AG20443 (cell line): ENCODE data around the gene TXNDC11.

Source experiments
- DNase-seq: peaks from one replicate; pipeline ENCODE4 v3.0.0; 2012; ENCODE audit warnings: low spot score, mixed read lengths

Gene TXNDC11

DNA sequence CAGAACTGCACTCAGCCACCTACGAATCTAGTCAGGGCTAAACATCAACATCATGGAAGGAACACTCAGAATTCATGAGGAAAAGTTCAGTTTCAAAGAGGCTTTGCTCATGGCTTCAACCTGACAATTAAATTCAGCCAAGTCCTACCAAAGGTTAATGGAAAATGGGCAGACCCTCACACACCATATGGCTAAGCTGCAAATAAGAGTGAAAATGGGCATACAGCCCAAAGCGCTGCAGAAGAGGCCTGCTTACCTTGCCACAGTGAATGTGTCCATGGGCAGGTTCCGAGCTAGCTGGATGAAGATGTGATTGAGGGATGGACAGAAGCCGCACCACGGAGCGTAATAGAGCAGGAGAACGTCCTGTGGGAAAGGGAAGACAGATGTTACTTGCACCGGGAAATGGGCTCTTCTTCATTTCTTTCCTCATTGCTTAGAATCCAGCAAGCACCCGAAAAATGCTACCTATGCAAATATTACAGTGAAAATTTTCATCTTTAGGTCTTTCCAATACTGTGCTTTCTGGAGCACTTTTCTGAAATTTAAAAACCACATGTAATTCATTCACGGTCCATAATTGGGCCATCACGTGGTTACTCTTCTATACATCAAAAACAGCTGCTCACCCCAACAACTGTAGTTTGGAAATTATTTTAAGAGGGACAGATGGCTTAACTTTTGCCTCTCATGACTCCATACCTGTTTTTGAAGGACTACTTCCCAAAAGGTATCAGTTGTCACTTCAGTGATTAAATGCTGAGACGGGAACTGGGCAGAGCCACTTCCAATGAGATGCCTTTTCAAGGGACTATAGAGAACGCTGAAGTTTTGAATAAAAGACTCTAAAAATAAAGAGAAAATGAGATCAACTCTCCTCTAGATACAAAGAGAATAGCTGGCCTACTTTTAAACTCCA lies 54.8 kb downstream of the TXNDC11 start:
- no peak for DNase-seq

DNA sequence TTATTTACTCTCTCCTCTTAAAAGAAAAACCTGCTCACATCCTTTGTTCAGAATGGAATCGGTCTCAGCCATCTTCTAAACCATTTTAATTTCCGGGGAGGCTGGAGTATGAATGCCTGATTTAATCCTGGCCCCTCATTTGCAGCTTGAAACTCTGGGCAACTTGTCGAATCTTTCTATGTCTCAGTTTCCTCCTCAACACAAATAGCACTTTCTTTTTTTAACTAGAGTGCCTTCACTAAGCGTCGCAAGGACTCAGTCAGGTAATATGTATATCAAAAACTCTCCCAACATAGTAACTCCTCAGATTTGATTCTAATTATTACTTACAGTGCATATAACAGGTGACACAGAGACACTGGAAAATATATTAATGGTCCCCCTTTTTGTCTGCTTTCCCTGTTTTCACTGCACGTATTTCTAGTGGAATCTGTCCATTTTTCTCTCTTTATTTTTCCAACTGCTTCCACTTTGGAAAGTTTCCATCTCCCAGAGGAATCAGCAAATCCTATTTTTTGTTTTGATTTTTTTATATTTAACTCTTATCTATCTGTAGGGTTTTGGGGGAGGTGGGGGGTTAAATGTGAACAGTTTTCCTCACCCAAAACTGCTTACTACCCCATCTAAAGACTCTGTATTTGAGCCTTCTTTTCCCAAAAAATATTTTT lies 55.8 kb downstream of the TXNDC11 start:
- DNase-seq = no peak

DNA sequence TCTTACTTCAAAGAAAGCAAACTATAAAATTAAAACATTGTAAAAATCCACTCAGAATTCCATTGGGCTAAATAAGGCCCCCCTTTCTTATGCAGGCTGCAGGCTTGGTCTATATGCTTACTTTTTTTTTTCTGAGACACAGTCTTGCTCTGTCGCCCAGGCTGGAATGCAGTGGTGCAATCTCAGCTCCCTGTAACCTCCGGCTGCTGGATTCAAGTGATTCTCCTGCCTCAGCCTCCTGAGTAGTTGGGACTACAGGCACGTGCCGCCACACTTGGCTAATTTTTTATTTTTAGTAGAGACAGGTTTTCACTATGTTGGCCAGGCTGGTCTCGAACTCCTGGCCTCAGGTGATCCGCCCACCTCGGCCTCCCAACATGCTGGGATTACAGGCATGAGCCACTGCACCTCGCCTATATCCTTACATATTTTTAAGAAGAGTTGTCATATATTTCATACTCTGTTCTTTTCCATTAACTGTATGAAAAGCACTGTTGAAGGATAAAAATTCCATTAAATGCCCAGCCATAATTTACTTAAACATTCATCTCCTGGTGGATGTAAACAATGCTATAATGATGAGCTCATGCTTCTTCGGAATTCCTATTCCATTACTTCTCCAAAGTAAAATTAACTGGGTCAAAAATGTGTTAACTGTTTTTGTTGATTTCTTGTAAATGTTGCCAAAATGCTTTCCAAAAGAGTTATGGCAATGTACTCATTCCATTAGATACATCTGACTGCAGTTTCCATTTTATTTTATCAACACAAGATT lies 56.6 kb downstream of the TXNDC11 start:
- no peak for DNase-seq

DNA sequence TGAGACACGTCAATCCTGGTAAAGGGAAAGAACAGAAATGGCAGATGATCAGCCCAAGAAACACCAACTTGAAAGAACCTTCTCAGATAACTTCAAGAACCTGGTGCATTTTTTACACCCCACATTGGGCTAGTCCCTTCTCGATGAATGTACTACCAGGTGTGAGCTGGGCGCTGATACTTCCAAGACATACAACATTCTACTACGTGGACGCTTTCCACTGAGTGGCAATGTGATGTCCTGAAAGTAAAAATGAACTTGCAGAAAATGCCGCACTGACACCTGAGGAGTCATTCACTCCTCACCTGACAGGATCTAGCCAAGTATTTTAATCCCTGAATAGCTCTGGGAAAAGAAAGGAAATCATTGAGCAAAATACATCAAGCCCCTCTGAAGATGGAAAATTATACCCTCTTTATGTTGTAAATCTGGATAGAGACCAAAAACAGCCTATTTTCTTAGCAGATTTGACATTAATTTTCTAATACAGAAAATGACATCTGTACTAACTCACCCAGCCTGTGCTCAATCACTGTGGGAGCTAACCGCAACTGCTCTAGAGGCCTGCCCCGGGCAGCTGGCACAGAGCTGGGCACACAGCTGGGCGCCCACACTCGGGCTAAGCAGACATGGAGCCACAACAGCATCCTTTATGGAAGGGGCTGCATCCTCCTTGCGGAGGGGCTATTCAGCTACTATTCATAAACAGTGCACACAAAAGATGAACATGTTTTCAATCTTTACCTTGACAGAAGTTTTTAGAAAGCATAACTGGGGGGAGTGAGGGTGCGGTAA lies 58.2 kb downstream of the TXNDC11 start:
- DNase-seq = no peak

DNA sequence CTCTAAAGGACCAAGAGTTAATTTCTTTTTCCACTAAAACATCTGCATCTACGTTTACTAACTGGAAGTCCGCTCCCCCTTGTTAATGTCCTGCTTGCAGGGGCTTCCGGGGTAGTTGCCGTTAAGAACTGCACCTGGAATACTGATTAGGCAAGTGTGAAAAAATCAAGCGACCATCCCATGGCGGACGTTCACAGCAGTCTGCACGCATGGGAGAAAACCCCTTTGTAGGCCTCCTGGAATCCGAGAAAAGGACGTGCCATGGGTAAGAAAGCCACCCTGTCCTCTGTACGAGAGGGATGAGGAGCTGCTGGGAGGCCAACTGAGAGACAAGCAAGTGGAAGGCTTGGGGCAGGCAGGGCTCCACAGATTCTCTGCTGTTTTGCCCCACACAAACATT lies 59.5 kb downstream of the TXNDC11 start:
- DNase-seq = no peak

DNA sequence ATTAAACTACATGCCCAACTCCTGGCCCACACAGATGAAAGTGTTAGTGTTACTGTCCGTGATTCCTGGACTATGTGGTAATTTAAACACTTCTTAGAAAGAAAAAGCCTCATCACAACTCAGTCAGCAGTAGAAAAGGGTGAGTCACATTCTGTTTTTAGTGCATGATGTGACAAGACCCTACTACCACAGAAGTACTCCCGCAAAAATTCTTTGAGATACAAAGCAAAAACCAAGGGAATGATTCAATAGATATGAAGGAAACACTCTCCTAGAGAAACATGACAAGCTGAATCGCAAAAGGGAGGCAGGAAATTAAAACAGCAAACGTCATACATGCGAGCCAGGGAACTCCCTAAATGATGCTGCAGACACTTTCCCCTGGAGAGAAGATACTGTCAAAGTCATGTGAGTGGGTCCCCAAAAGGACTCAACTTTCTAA lies 60.0 kb downstream of the TXNDC11 start:
- DNase-seq = peak; percentile 85

DNA sequence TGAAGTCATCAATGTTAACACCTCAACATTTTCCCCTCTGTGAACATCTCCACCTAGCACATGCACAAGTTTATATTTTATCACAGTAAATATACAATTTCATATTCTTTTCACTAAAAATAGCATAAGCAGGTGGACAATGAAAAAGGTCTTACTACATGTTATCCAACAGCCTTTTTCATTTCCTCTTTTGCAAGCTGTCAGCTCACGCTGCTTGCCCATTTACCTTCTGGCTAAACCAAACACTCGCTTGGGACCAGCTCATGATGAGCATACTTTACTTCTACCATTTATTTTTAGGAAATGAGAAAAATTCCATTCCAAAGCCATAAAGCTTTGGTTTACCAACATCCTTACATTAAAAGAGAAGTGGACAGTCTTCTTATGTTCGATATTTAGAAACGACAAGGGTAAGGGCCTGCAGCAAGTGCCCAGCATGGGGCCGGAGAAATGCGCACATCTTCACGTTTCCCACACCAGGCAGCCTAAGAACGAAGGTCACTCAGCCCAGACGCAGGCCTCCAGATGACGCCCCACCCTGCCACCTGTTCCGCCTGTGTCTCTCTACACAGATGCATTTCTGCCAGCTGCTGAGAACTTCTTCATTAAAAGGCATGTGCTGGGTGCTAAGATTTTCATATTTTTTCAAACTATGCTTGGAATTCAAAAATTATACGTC lies 60.5 kb downstream of the TXNDC11 start:
- no peak for DNase-seq

DNA sequence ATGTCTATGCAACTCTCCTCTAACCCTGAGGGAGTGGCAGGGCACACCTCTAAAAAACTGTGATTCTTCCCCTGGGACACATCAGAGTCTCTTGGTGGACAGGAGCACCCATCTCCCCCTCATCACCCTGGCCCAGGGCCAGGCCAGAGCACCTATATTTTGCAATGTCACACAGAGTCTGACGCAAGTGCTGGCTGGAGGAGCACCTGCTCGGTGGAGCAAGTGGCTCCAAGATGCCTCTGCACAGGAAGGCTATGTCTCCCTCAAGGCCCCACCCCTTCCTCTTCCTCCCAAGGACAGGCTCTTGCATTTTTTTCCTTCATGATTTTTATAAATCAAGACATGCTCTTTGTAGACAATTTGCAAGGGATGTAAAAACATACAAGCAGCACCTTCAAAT lies 61.1 kb downstream of the TXNDC11 start:
- no peak for DNase-seq

DNA sequence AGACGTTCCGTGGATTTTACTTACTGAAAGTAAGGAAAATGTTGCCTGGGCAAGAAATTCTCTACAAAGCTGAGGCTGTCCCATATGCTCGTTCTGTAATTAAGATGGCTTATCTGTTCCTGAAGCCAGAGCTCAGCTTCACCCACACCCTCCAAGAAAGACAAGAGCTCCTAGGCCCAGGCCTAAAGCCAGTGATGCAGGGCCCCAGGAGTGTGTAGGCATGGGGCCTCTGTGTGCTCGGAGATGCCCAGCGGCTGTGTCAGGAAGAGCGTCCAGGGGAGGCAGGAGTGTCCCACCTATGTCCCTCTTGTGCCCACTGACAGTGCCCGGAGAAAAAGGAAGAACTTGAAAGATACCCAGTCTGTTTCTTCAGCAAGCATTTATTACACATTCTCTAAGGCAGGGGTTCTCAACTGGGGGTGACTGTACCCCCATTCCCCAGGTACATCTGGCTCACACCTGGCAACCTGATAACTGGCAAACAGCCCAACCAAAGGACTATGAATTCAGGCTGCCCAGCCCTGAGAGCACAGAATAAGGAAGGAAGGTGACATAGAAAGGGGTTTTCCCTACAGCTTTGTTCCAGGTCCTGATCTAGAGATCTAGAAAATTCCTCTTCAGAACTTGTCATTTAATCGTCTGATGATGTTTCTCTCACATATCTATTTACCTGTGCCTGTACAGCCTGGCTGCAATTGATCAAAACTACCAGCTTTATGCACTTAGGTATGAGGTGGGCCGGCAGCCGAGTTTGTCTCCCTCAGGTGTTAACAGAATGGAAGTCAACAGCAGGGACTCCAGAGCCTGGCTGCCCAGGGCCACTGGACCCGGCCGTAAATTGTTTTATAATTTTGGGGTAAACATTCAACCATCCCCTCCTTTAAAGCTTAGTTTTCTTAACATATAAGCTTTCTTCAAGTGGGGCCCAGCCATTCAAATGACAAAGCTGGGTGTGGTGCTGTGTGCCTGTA lies 62.4 kb downstream of the TXNDC11 start:
- DNase-seq = no peak

DNA sequence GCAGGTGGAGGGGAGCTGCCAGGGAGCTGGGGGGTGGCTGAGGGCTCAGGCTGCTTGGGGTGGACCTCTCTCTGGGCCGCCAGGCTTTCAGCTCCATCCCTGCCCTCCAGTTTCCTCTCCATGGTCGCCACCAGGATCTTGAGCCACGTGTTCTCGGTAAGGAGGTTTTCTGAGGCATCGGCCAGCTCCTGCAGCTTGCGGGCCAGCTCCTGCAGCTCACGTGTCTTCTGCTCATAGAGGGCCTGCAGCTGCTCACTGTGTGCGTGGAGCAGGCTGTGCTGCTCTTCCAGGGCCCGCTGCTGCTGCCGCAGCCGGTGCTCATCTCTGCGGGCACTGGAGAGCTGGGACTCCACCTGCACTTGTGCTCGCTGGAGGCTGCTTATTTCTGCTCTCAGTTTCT lies 63.4 kb downstream of the TXNDC11 start:
- no peak for DNase-seq

DNA sequence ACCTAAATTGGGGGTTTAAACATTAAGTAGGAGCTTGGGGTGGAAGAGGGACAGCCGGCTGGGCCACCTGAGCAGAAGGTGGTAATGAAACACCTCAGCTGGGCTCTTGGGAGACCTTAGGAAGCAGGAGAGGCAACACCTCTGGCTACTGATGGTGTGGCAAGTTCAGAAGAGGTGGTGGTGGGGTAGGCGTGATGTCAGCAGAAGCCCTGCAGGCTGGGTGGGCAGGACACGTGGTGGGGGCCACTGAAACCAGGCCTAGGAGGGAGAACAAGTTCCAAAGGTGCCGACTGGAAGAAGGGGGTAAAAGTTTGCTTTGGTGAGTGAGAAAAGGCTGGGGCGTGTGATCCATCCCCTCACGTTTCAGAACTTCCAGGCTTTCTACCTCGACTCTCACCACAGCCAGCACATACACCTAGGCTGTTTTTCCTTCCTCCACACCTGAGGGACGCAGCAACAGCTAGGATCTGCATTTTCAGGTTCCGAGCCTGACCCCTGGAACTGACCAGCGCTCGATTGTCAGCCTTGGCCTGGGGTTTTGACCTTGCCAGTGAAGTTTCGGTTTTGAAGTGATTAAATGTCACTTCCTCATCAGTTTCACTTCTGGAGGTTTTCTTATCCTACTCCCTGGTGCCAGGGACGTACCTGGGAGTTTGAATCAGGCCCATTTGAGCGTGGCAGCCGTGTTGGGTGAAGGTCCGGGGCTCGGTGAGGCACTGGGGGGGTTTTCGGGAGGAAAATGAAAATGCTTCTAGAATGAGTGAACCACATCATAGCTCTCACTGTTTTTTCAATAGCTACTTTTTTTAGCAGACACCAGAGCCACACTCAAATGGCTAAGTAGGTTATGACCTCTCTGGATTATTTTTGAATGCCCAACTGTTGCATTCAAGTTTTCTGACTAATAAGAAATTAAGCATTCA lies 64.4 kb downstream of the TXNDC11 start:
- no peak for DNase-seq

DNA sequence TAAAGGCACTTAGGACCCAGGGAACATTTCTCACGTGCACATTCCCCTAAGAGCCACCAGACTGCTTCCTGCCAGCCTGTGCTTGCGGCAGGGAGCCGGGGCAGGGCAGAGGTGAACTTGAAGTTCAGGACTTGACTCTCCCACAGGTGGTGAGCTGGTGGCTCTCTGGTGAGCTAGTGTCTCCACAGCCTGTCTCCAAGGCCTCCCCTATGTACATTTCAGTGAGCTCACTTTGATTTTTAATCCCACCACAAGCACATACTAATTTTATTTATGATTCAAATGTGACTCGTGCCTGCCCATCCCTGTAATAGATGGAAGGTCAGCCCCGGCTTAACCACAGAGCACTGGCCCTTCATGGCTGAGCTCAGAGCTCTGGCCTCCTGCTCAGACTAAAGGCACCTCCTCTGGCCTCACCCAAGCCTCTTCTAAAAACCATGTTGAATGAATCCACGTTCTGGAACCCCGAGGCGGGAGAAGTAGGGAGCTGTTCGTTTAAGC lies 65.2 kb downstream of the TXNDC11 start:
- DNase-seq = no peak

DNA sequence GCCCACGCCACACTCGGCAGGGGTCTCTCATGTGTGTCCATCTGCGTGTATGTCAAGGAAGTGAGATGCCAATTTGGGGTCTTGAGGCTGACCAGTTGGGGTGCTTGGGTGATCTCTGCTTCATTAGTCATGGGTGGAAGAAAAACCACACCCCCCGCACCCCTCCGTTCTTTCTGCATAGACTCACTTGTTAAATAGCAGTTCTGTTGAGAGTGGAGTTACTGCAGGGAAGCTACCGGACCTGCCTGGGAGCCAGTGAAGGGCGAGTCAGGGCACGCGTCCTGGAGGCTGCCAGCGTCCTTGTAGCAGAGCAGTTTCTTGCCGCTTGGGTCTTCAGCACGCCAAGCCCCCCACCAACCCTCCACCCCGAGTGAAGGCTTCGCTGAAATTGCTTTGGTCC lies 65.9 kb downstream of the TXNDC11 start:
- no peak for DNase-seq

DNA sequence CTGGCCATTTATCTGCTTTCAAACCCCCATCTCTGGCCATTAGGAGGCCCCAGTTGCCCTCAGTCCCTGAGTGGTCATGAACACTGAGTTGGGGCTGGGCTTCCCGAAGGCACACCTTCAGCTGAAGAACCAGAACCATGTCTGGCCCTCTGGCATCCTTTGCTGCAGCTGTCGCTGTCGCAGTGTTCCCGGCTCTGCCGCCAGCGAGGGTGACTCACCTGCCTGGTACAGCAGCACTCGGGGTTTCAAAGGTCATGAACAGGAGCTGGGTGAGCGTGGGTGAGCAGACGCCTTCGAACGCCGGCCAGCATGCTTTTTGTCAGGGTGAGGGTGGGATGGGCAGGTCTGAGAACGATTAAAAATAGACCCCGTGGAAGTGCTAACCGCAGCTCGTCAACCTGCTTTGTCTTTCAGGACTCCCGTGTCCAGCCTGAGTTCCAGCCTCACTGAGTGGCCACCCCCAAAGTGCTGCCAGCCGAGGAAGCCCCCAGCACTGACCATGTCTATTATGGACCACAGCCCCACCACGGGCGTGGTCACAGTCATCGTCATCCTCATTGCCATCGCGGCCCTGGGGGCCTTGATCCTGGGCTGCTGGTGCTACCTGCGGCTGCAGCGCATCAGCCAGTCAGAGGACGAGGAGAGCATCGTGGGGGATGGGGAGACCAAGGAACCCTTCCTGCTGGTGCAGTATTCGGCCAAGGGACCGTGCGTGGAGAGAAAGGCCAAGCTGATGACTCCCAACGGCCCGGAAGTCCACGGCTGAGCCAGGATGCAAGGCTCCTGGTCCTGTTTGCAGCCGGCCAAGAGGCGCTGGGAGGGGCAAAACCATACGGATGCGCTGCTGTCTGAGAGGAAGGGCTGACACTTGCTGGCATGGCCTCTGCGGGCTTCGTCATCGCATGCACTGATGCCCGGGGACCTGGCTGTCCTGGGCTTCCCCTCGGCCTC lies 66.8 kb downstream of the TXNDC11 start:
- DNase-seq = no peak

DNA sequence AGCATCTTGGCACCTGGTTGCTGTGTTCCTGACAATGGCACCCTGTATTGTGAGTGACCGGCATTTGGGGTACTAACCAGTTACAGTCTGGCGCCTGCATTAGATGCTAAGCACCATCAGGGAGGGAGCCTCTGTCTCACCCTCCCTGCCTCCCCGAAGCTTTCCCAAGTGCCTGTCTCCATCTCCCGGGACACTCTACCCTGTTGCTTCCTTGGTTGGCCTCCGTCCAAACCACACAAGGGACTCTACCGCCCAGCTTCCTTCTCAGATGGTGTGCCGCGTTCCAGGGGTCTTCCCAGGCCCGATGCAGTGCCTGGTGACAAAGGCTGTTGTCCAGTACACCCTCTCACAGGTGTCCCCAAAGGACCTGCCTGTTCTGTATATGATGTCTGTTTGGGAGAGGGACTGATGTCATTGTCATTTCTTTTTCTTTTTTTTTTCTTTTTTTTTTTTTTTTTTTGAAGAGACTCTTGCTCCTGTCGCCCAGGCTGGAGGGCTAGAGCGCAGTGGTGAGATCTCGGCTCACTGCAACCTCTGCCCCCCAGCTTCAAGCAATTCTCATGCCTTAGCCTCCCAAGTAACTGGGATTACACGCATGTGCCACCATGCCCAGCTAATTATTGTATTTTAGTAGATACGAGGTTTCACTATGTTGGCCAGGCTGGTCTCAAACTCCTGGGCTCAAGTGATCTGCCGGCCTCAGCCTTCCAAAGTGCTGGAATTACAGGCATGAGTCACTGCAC lies 67.7 kb downstream of the TXNDC11 start:
- DNase-seq = no peak

DNA sequence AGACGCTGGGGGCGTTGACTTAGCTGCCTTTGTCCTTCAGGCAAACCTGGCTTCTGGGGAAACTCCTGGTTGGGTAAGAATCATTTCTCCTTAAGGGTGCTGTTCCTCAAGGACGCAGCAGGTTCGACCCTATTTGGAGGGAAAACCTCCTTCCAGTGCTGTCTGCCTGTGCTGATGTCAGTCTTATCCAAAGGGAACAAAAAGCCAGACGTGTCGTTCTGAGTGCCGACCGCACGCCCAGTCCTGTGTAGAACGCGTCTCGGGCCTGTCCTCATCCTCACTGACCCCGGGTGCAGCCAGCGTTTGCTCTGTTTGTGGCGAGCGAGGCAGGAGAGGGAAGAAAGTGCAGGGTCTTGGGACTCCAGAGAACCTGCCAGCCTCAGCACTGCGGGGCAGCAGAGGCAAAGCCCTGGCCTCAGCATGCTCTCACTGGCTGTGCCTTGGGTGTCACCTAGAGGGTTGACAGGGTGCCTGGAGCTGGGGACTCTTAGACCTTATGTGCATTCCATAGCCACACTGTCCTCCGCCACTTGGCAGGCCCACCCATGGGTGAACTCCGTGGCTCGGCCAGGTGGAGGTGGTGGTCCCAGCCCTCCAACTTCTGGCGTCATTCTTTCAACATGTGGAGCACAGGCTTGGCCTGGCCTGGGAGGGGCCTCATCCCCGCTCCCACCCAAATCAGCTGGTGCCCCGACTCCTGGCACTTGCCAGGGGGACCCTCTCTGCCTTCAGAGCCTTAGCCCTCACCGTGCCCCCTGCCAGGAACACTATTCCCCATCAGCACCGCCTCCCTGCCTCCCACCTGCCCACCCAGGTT lies 68.4 kb downstream of the TXNDC11 start:
- no peak for DNase-seq
